Ishikawa (cell line): ENCODE results near the gene LHPP.

Source experiments
- TAF1 ChIP-seq: IDR thresholded peaks from 2 replicates; pipeline ENCODE4 v1.6.1; 2012; ENCODE audit warnings: low read depth, mild to moderate bottlenecking
- TEAD4 ChIP-seq: IDR thresholded peaks from 2 replicates; pipeline ENCODE4 v1.6.1; 2012

DNA sequence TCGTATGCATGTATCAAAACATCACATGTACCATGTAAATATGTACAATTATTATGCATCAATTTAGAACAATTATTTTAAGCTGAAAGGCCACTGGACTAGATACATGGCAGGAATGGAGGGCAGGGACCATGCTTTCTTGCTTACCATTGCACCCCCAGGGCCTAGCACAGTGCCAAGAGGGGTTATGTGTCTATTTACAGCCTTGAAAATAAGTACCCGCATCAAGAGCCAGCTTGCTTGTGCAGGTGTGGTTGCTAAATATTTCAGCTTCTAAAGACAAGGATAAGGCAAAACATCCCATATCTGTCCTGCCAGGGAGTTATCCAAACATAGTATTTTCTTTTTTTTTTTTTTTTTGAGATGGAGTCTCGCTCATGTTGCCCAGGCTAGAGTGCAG, 28.2 kb upstream of the LHPP start:
- no peak for TF ChIP-seq TEAD4
- TF ChIP-seq TAF1 = no peak
